Cerebellar cortex (tissue), 1 donor: Measurements from ENCODE around the gene KIT.

Experiments
- DNase-seq: peaks from one replicate; pipeline ENCODE4 v3.0.0-alpha.2; 2015; ENCODE audit warnings: low spot score

Gene KIT

GRCh38 chr4:54660591-54660990, 2.8 kb downstream of the KIT start:
- DNase-seq: no peak

- DNase-seq: no peak
Observed at GRCh38 chr4:54661169-54661568, 3.4 kb downstream of the KIT start.

- no peak for DNase-seq
Observed at GRCh38 chr4:54661686-54662085, 3.9 kb downstream of the KIT start.

- no peak for DNase-seq
Observed at GRCh38 chr4:54662123-54662522, 4.4 kb downstream of the KIT start.

GRCh38 chr4:54662901-54663585, 5.3 kb downstream of the KIT start:
- no peak for DNase-seq

- no peak for DNase-seq
Observed at GRCh38 chr4:54664400-54664799, 6.6 kb downstream of the KIT start.

GRCh38 chr4:54668014-54668611, 10.4 kb downstream of the KIT start:
- DNase-seq: no peak

GRCh38 chr4:54669831-54670230, 12.1 kb downstream of the KIT start:
- no peak for DNase-seq

GRCh38 chr4:54675721-54676461, 18.1 kb downstream of the KIT start:
- DNase-seq: no peak

GRCh38 chr4:54676658-54677057, 18.9 kb downstream of the KIT start:
- no peak for DNase-seq

GRCh38 chr4:54677416-54677815, 19.7 kb downstream of the KIT start:
- no peak for DNase-seq

GRCh38 chr4:54677853-54678650, 20.3 kb downstream of the KIT start:
- DNase-seq: no peak

- no peak for DNase-seq
Observed at GRCh38 chr4:54678826-54679225, 21.1 kb downstream of the KIT start.

- no peak for DNase-seq
Observed at GRCh38 chr4:54679813-54680212, 22.1 kb downstream of the KIT start.

- no peak for DNase-seq
Observed at GRCh38 chr4:54683616-54684346, 26.0 kb downstream of the KIT start.

GRCh38 chr4:54685810-54686209, 28.1 kb downstream of the KIT start:
- no peak for DNase-seq

- no peak for DNase-seq
Observed at GRCh38 chr4:54687887-54688841, 30.4 kb downstream of the KIT start.

- DNase-seq: no peak
Observed at GRCh38 chr4:54695337-54695736, 37.6 kb downstream of the KIT start.

- no peak for DNase-seq
Observed at GRCh38 chr4:54695788-54696187, 38.0 kb downstream of the KIT start.

- DNase-seq: no peak
Observed at GRCh38 chr4:54696649-54697048, 38.9 kb downstream of the KIT start.

GRCh38 chr4:54700986-54701385, 43.2 kb downstream of the KIT start:
- no peak for DNase-seq
